Measurements from ENCODE around the gene TOMT. TPM values are rescaled to one million over a fixed set of nuclear protein-coding genes. Genes with fewer than 3 reads are reported as not detected.

Gene TOMT
- total RNA-seq, 1 experiment from 2014 or later, result not detected

DNA sequence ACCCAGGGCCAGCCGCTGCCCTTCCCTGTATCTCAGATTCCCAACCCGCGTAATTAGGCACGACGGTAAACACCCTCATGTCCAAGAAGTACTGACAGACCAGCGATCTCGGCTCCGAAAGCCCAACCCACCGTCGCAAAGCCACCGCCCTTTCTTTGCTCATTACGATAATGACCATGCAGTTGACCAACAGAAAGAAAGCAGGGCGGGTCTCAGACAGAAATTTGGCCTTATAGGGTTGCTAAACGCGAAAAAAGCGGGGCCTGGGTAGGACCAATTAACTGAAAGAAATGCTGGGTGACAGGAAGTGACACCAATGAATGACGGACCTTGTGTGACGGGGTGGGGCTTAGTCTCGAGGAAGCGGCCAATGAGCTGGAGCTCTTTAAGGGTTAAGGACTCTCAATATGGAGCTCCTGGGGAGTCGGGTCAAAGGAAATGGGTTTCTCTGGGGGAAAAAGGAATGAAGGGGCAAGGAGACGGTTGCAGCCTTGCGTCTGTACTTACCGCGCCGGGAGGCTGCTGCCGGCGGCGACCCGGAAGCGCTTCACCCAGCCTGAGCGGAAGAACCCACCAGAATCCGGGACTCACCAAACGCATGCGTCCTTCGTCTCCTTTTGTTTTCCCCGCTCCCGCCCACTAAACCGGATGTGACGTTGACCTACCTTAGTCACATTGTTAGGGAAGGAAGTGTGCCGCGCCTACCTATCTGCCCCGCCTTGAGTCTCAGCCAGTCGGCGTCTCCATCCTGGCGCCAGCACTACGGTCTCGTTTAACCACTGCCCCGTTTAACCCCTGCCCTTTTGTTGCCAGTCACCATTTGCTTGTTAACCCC is 6.6 kb downstream of the TOMT start, which contains the start of gene ANAPC15 (continued):
- TF ChIP-seq, protein P1, sequence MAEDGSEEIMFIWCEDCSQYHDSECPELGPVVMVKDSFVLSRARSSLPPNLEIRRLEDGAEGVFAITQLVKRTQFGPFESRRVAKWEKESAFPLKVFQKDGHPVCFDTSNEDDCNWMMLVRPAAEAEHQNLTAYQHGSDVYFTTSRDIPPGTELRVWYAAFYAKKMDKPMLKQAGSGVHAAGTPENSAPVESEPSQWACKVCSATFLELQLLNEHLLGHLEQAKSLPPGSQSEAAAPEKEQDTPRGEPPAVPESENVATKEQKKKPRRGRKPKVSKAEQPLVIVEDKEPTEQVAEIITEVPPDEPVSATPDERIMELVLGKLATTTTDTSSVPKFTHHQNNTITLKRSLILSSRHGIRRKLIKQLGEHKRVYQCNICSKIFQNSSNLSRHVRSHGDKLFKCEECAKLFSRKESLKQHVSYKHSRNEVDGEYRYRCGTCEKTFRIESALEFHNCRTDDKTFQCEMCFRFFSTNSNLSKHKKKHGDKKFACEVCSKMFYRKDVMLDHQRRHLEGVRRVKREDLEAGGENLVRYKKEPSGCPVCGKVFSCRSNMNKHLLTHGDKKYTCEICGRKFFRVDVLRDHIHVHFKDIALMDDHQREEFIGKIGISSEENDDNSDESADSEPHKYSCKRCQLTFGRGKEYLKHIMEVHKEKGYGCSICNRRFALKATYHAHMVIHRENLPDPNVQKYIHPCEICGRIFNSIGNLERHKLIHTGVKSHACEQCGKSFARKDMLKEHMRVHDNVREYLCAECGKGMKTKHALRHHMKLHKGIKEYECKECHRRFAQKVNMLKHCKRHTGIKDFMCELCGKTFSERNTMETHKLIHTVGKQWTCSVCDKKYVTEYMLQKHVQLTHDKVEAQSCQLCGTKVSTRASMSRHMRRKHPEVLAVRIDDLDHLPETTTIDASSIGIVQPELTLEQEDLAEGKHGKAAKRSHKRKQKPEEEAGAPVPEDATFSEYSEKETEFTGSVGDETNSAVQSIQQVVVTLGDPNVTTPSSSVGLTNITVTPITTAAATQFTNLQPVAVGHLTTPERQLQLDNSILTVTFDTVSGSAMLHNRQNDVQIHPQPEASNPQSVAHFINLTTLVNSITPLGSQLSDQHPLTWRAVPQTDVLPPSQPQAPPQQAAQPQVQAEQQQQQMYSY (CRISPR knock-in tag; IDR thresholded peaks at IDR 0.05), result no peak

DNA sequence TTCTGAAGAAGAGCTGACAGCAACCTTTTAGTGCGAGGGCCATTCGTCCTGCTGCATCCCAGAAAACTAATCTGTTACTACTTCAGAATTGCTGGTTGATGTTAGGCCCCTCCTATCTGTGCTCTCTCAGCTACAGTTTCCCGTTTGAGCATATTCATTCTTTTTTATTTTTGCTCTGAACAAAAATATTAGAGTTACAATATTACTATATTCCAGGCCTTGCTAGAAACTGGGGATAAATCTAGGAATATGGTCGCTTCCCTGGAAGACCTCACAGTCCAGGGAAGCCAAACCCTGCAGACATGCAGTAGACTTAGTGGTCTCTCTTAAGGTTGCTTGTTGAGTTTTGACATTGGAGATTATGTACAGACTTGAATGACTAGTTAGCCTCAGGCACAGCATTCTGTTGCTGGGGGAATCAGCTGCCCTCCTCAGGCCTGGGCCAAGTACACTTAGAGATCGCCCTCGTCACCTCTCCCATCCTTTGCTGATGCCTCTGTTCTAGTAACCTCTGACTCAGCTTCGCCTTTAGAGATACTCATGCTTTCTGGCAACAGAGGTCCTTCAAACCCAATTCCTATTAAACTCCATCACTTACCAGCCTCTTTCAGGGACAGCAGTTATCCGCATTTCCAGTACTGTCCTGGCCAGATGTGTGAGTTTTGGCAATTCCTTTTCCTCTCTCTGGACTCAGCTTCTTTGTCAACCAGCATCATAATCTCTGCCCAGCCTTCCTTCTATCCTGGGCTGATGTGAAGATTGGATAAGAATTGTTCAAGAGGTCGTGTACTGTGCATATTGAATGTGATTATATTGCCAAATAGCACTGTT is 7.5 kb downstream of the TOMT start:
- ChIA-PET POLR2A (interaction anchor here (1.0 to 1.2 kb wide), 3 partner anchors 22 to 112 kb away, joined by 3 to 4 read pairs (median 4); partner anchors contain the start of gene INPPL1), CTCF (interaction anchor here (1.2 to 1.6 kb wide), 4 partner anchors 22 to 125 kb away, joined by 4 to 9 read pairs (median 6); no protein-coding TSS in a partner anchor)
- TF ChIP-seq, protein P2, sequence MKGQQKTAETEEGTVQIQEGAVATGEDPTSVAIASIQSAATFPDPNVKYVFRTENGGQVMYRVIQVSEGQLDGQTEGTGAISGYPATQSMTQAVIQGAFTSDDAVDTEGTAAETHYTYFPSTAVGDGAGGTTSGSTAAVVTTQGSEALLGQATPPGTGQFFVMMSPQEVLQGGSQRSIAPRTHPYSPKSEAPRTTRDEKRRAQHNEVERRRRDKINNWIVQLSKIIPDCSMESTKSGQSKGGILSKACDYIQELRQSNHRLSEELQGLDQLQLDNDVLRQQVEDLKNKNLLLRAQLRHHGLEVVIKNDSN (CRISPR knock-in tag; IDR thresholded peaks at IDR 0.05), result 0 out of 2 replicates have a peak, but pooled peaks have one; percentile 3
- TF ChIP-seq CBFB (CRISPR knock-in tag; IDR thresholded peaks at IDR 0.05; ENCODE audit: low read depth), result no peak
- TF ChIP-seq, protein P3, sequence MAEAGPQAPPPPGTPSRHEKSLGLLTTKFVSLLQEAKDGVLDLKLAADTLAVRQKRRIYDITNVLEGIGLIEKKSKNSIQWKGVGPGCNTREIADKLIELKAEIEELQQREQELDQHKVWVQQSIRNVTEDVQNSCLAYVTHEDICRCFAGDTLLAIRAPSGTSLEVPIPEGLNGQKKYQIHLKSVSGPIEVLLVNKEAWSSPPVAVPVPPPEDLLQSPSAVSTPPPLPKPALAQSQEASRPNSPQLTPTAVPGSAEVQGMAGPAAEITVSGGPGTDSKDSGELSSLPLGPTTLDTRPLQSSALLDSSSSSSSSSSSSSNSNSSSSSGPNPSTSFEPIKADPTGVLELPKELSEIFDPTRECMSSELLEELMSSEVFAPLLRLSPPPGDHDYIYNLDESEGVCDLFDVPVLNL (CRISPR knock-in tag; IDR thresholded peaks at IDR 0.05; ENCODE audit: borderline replicate concordance, low read depth), result no peak
- DNase-seq (ENCODE audit: low spot score), result no peak
- no peak for ATAC-seq
- H3K36me3 Mint-ChIP-seq, result peaks cover 2% of the 10 kb centered on the region; the same call in 1 of the 2 replicates
- H3K9me3 Mint-ChIP-seq, result peaks cover 8% of the 10 kb centered on the region
- peaks cover 45% of the 10 kb centered on the region for H3K27me3 Mint-ChIP-seq (ENCODE audit: low read depth)
- peaks cover 16% of the 10 kb centered on the region for H3K4me1 Mint-ChIP-seq
- peak overlapping the region; percentile 99 for H3K27ac Mint-ChIP-seq
- H3K4me3 Mint-ChIP-seq, result peak overlapping the region; percentile 93

DNA sequence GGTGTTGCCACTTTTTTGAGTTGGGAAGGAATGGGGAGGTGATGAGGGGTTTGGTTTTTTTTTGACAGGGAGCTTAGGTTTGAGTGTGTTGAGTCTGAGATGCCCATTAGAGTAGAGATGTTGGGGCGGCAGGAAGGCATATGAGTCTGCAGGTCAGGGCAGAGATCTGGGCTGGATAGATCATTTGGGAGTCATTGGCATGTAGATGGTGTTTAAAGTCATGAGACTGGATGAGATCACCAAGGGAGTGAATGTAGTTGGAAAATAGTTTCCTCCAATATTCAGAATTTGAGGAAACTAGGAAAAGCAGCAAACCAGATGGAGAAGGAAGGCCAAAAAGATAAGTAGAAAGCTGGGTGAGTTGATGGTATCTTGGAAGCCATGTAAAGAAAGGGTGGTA is 8.8 kb downstream of the TOMT start:
- ATAC-seq (no peak), DNase-seq (ENCODE audit: low spot score) (no peak)
- Mint-ChIP-seq H3K4me1 (peaks cover 16% of the 10 kb centered on the region), H3K27me3 (ENCODE audit: low read depth) (peaks cover 56% of the 10 kb centered on the region), H3K4me3 (no peak overlapping the region), H3K9me3 (peaks cover 8% of the 10 kb centered on the region), H3K36me3 (peaks cover 2% of the 10 kb centered on the region; the same call in 1 of the 2 replicates), H3K27ac (no peak overlapping the region)
- ChIA-PET POLR2A (no interaction called here), CTCF (no interaction called here)
- no peak for TF ChIP-seq SMAD4 (CRISPR knock-in tag; IDR thresholded peaks at IDR 0.05)
- no peak for TF ChIP-seq CREB1 (CRISPR knock-in tag; IDR thresholded peaks at IDR 0.05)
- TF ChIP-seq, protein P4, sequence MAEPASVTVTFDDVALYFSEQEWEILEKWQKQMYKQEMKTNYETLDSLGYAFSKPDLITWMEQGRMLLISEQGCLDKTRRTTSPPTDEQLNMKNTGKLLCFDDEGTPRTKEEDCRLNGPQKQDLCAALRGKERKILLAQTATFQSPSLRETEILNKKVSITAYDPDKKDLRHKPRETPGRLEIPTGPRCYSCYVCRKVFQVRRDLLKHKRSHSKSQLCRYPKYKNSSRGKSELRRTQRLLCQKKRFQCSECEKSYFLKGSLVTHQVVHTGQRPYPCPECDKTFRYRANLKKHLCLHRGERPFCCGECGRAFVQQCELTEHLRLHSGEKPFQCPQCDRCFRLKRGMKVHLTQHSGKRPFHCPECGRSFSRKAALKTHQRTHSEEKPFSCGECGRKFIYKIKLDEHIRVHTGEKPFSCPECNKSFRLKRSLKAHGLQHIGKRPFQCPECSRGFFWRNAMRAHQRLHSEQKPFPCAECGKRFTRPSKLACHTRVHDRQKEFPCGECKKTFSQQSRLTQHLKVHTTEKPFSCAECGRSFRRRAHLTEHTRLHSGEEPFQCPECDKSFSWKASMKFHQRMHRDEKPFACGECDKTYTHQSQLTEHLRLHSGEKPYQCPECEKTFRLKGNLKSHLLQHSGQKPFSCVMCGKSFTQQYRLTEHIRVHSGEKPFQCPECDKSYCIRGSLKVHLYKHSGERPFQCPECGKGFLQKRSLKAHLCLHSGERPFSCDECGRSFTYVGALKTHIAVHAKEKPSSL (CRISPR knock-in tag; conservative IDR thresholded peaks at IDR 0.05), result no peak
- TF ChIP-seq, protein P5, sequence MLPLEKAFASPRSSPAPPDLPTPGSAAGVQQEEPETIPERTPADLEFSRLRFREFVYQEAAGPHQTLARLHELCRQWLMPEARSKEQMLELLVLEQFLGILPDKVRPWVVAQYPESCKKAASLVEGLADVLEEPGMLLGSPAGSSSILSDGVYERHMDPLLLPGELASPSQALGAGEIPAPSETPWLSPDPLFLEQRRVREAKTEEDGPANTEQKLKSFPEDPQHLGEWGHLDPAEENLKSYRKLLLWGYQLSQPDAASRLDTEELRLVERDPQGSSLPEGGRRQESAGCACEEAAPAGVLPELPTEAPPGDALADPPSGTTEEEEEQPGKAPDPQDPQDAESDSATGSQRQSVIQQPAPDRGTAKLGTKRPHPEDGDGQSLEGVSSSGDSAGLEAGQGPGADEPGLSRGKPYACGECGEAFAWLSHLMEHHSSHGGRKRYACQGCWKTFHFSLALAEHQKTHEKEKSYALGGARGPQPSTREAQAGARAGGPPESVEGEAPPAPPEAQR (CRISPR knock-in tag; IDR thresholded peaks at IDR 0.05), result no peak
- TF ChIP-seq NFE2L1 (CRISPR knock-in tag; IDR thresholded peaks at IDR 0.05), result no peak
- no peak for TF ChIP-seq CREM (CRISPR knock-in tag; IDR thresholded peaks at IDR 0.05)
- TF ChIP-seq CBFB (CRISPR knock-in tag; IDR thresholded peaks at IDR 0.05; ENCODE audit: low read depth), result no peak
